ENCODE data around the gene SLC7A14.

Gene SLC7A14

GRCh38 chr3:170442947-170443346 is 142.9 kb downstream of the SLC7A14 start:
- no peak for DNase-seq (ENCODE audit: extremely low read depth, low read depth)
- TF ChIP-seq, protein P1, sequence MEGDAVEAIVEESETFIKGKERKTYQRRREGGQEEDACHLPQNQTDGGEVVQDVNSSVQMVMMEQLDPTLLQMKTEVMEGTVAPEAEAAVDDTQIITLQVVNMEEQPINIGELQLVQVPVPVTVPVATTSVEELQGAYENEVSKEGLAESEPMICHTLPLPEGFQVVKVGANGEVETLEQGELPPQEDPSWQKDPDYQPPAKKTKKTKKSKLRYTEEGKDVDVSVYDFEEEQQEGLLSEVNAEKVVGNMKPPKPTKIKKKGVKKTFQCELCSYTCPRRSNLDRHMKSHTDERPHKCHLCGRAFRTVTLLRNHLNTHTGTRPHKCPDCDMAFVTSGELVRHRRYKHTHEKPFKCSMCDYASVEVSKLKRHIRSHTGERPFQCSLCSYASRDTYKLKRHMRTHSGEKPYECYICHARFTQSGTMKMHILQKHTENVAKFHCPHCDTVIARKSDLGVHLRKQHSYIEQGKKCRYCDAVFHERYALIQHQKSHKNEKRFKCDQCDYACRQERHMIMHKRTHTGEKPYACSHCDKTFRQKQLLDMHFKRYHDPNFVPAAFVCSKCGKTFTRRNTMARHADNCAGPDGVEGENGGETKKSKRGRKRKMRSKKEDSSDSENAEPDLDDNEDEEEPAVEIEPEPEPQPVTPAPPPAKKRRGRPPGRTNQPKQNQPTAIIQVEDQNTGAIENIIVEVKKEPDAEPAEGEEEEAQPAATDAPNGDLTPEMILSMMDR (IDR thresholded peaks at IDR 0.05; ENCODE audit: low read depth, low read length) = no peak

- DNase-seq (ENCODE audit: extremely low read depth, low read depth) = no peak
- TF ChIP-seq, protein P1 (IDR thresholded peaks at IDR 0.05; ENCODE audit: low read depth, low read length) = no peak
These were observed 144.5 kb downstream of the SLC7A14 start for GRCh38 chr3:170441412-170441811.

- TF ChIP-seq, protein P1 (IDR thresholded peaks at IDR 0.05; ENCODE audit: low read depth, low read length) = no peak
- no peak for DNase-seq (ENCODE audit: extremely low read depth, low read depth)
These were observed 145.5 kb downstream of the SLC7A14 start for GRCh38 chr3:170440344-170440743.

GRCh38 chr3:170438836-170439235 is 147.0 kb downstream of the SLC7A14 start:
- TF ChIP-seq, protein P1 (IDR thresholded peaks at IDR 0.05; ENCODE audit: low read depth, low read length) = no peak

DNA sequence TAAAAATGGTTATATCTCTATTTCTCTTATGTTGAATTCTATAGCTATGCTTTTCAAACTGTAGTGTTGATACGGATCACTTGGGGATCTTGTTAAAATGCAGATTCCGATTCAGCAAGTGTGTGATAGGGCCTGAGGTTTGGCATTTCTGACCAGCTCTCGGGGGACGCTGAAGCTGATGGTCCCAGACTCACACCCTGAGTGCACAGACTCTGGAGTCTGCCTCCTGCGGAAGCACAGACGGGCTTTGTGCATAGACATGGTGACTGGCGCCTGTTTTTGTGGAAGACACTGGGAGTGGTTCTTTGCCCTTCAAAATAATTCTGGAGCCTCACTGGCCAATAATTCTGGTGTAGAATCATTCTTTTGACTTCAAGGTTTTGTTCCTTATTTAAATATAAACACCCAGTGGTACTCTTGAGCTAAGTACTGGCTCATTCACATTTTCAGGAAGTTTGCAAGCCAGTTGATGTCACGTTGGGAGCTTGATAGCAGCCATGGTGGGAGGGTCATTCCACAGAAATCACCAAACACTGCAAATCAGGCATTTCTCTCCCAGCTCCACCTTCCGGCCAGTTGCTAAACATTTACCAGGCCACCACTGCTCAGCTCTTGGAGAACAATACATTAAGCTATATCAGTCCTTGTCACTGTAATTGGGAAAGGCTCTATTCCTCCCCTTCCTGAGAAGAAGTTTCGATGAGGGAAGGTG is 148.0 kb downstream of the SLC7A14 start:
- TF ChIP-seq, protein P1 (IDR thresholded peaks at IDR 0.05; ENCODE audit: low read depth, low read length) = no peak
- DNase-seq (ENCODE audit: extremely low read depth, low read depth) = no peak

More at GRCh38 chr3:170438836-170439235, 147.0 kb downstream of the SLC7A14 start:
- DNase-seq (ENCODE audit: extremely low read depth, low read depth) = no peak

DNA sequence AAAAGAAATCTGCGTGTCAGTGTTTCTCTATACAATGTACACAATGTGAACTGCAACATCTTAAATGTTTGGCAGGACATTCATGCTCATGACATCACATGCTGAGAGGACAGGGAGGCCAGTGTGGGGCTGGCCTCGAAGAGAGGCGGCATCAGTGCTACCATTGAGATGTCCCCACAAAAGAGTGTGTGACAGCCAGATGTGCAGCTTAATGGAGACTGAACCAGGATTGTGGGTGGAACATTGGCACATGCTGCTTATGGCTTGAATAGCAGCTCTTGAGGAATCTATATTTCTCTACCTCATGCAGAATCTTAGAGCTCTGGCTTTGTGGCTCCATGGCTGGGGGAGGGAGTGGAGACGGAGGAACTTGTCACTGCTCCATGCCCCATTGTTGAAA is 148.7 kb downstream of the SLC7A14 start:
- DNase-seq (ENCODE audit: extremely low read depth, low read depth) = no peak
- TF ChIP-seq, protein P1 (IDR thresholded peaks at IDR 0.05; ENCODE audit: low read depth, low read length) = no peak

- DNase-seq (ENCODE audit: extremely low read depth, low read depth) = no peak
- TF ChIP-seq, protein P1 (IDR thresholded peaks at IDR 0.05; ENCODE audit: low read depth, low read length) = no peak
These were observed 149.2 kb downstream of the SLC7A14 start for GRCh38 chr3:170436697-170437096.

Measured in AG09319 (cell line).